ENCODE measurements around the gene EHMT2. TPM values are rescaled to one million over a fixed set of nuclear protein-coding genes. Genes with fewer than 3 reads are reported as not detected.

EHMT2 gene
- total RNA-seq, 1 experiment from 2014 or later, result 137 TPM

DNA sequence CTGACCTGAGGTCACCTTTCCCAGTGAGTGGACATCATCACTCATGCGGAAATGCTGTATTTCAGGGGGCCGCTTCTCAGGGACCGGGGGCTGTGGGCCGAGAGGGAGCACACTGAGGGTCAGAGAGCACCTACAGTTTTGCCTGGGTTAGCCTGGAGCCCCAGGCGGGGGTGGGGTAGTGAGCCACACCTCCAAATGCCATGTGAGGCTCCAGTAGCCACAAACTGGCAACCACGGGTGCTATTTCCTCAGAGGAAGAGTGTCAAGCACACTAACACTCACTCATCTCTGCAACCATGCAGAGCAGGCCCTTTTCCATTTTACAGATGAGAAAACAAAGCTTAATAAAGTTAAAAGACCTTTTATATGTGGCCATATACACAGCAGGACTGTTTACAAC is 4.7 kb downstream of the EHMT2 start:
- no peaks in the 10 kb centered on the region for H3K27me3 Mint-ChIP-seq (ENCODE audit: low read depth)
- POLR2A ChIA-PET, result interaction anchor here (0.5 kb wide), 1 partner anchor 48 kb away, joined by 5 read pairs; no protein-coding TSS in a partner anchor
- peaks cover 67% of the 10 kb centered on the region for H3K36me3 Mint-ChIP-seq
- DNase-seq (ENCODE audit: low spot score) (no peak), ATAC-seq (no peak)
- H3K4me1 Mint-ChIP-seq, result peaks cover 5% of the 10 kb centered on the region
- H3K9me3 Mint-ChIP-seq, result no peaks in the 10 kb centered on the region
- H3K27ac Mint-ChIP-seq, result no peak overlapping the region
- CTCF ChIA-PET, result no interaction called here
- no peak for TF ChIP-seq ZNF138 (CRISPR knock-in tag; conservative IDR thresholded peaks at IDR 0.05)
- no peak for TF ChIP-seq ATF2 (CRISPR knock-in tag; IDR thresholded peaks at IDR 0.05; ENCODE audit: borderline replicate concordance, low read depth)
- TF ChIP-seq FOXP1 (CRISPR knock-in tag; IDR thresholded peaks at IDR 0.05; ENCODE audit: borderline replicate concordance), result no peak
- no peak for TF ChIP-seq ZNF232 (CRISPR knock-in tag; IDR thresholded peaks at IDR 0.05)
- no peak for TF ChIP-seq ERG (CRISPR knock-in tag; IDR thresholded peaks at IDR 0.05)
- TF ChIP-seq STAT6 (CRISPR knock-in tag; conservative IDR thresholded peaks at IDR 0.05; ENCODE audit: low read depth), result no peak
- no peak for TF ChIP-seq TCF7 (CRISPR knock-in tag; IDR thresholded peaks at IDR 0.05; ENCODE audit: low read depth)
- TF ChIP-seq ZNF532 (CRISPR knock-in tag; IDR thresholded peaks at IDR 0.05; ENCODE audit: borderline replicate concordance), result no peak
- TF ChIP-seq TEAD4 (CRISPR knock-in tag; IDR thresholded peaks at IDR 0.05), result no peak
- no peak for TF ChIP-seq ZNF512 (CRISPR knock-in tag; IDR thresholded peaks at IDR 0.05; ENCODE audit: borderline replicate concordance)
- TF ChIP-seq NFE2L1 (CRISPR knock-in tag; IDR thresholded peaks at IDR 0.05), result no peak
- TF ChIP-seq IRF2 (CRISPR knock-in tag; IDR thresholded peaks at IDR 0.05; ENCODE audit: borderline replicate concordance, low read depth), result no peak
- no peak for TF ChIP-seq HMGA2 (CRISPR knock-in tag; IDR thresholded peaks at IDR 0.05)
- TF ChIP-seq EMX1 (CRISPR knock-in tag; IDR thresholded peaks at IDR 0.05), result no peak
- no peak for TF ChIP-seq ATF1 (CRISPR knock-in tag; IDR thresholded peaks at IDR 0.05)
- TF ChIP-seq RELA (CRISPR knock-in tag; IDR thresholded peaks at IDR 0.05; ENCODE audit: borderline replicate concordance), result no peak
- H3K4me3 Mint-ChIP-seq, result no peak overlapping the region

Data from WTC11 (cell line).